Measurements from ENCODE around the gene MYMK.

MYMK gene

DNA sequence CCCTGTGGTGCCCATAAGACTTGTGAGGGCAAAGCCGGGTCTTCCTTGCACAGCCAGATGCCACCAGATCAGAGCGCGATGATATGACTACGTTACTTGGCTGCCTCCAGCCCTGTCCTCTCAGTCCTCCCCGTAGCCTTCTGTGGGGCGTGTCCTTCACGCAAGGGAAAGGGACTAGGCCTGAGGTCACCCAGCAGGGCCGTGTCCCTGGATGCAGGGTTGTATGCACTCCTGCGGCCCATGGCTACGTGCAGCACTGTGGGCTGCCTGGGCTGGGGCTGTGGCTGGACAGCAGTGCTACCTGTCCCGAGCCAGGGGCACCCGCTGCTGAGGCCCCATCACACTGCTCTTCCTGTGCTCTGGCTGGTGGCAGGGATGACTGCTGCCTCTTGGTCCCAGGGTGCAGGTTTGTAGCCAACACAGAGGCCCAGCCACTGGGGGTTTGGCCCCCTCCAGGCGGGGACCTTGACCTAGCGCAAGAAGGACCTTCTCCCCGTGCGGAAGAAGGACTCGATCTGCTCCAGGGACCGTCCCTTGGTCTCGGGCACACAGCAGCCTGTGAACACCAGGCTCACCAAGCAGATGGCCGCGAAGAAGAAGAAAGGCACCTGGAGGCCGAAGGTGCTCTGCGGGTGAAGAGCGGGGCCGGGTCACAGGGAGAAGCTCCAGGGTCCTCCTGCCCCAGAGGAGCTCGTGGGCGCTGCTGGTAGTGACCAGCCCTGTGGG, 53.0 kb downstream of the MYMK start:
- no peak for DNase-seq (ENCODE audit: extremely low read depth, low read depth)
- no peak overlapping the region for H3K4me3 ChIP-seq (replicated peaks; ENCODE audit: low read depth, low read length)
- TF ChIP-seq, protein P1, sequence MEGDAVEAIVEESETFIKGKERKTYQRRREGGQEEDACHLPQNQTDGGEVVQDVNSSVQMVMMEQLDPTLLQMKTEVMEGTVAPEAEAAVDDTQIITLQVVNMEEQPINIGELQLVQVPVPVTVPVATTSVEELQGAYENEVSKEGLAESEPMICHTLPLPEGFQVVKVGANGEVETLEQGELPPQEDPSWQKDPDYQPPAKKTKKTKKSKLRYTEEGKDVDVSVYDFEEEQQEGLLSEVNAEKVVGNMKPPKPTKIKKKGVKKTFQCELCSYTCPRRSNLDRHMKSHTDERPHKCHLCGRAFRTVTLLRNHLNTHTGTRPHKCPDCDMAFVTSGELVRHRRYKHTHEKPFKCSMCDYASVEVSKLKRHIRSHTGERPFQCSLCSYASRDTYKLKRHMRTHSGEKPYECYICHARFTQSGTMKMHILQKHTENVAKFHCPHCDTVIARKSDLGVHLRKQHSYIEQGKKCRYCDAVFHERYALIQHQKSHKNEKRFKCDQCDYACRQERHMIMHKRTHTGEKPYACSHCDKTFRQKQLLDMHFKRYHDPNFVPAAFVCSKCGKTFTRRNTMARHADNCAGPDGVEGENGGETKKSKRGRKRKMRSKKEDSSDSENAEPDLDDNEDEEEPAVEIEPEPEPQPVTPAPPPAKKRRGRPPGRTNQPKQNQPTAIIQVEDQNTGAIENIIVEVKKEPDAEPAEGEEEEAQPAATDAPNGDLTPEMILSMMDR (IDR thresholded peaks at IDR 0.05; ENCODE audit: low read depth, low read length, missing control alignments): no peak

DNA sequence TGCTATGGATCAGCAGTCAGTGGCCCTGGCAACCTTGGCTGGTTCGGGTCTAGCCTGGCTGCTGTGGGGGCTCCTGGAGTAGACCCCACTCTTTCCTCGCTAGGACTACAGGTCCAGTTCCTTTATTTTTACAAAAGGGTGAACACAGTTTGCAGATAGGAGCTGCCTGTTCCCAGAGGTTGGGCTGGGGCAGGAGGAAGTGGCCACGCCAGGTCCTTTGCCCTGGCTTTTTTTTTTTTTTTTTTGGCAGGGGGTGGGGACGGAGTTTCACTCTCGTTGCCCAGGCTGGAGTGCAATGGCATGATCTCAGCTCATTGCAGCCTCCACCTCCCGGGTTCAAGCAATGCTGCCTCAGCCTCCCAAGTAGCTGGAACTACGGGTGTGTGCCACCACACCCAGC, 53.8 kb downstream of the MYMK start:
- H3K4me3 ChIP-seq (replicated peaks; ENCODE audit: low read depth, low read length): no peak overlapping the region
- no peak for DNase-seq (ENCODE audit: extremely low read depth, low read depth)
- TF ChIP-seq, protein P1 (IDR thresholded peaks at IDR 0.05; ENCODE audit: low read depth, low read length, missing control alignments): no peak

DNA sequence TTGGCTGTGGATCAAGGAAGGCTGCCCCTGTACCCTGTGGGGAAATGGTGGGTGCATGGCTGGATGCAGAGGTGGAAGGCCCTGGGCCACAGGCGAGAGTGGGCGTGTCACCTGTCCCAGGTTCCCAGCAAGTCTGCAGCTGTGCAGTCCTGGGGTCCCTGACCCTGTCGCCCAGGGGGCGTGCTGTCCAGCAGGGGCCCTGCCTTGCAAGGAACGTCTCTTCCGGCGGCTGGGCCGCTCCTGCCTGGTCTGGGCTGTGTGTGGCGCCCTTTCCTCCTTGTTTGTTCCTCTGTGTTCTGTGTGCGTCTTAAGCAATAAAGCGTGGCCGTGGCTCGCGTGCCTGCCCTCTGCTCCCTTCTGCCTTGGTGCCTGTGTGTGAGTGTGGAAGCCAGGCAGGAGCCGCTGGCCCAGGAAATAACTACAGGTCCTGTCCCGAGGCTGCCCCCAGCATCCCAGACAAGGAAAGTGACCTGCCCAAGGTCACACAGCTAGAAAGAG, 54.3 kb downstream of the MYMK start:
- H3K4me3 ChIP-seq (replicated peaks; ENCODE audit: low read depth, low read length): no peak overlapping the region
- TF ChIP-seq, protein P1 (IDR thresholded peaks at IDR 0.05; ENCODE audit: low read depth, low read length, missing control alignments): no peak
- no peak for DNase-seq (ENCODE audit: extremely low read depth, low read depth)

DNA sequence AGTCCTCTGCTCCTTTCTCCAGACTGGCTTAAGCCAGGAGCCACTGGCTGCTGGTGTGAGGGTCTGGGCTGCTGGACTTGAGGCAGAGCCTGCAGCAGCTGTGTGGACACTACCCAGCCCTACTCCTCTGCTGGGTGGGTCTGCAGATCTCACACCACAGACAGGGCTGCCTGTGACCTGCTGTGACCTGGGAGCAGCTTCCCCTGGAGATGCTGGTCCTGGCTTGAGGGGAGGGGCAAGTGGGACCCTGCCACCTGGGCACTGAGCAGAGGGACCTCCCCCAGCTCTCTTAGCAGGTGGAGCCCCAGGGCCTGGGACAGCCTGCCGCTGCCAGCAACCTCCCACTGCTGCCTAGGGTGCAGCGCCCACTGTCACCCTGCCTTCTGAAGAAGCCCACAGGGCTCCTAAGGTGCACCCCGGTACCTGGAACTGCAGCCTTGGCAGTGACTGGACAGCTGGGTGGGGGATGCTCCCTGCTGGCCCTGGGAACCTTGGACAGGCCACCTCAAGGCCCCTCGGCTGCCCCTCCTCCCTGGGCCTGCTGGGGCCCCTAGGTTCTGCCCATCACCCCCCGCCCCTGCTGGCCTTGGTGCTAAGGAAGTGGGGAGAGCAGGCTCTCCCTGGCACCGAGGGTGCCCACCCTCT, 55.9 kb downstream of the MYMK start:
- TF ChIP-seq, protein P1 (IDR thresholded peaks at IDR 0.05; ENCODE audit: low read depth, low read length, missing control alignments): no peak
- DNase-seq (ENCODE audit: extremely low read depth, low read depth): no peak
- no peak overlapping the region for H3K4me3 ChIP-seq (replicated peaks; ENCODE audit: low read depth, low read length)

DNA sequence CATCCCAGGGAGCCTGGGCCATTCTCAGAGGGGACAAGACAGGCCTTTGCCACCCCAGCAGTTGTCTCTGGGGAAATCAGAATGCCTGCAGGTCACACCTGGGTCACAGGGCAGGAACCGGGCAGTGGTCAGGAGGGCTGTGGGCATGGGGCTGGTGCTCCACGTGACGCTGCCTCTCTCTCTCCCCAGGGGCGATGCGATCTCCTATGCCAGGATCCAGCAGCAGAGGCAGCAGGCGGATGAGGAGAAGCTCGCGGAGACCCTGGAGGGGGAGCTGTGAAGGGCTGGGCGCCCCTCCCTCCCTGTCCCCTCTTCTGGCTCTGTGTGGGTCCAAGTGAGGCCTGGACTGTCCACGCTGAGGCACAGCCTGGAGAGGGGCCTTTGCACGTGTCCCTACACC, 56.4 kb downstream of the MYMK start:
- no peak overlapping the region for H3K4me3 ChIP-seq (replicated peaks; ENCODE audit: low read depth, low read length)
- DNase-seq (ENCODE audit: extremely low read depth, low read depth): no peak
- TF ChIP-seq, protein P1 (IDR thresholded peaks at IDR 0.05; ENCODE audit: low read depth, low read length, missing control alignments): no peak

DNA sequence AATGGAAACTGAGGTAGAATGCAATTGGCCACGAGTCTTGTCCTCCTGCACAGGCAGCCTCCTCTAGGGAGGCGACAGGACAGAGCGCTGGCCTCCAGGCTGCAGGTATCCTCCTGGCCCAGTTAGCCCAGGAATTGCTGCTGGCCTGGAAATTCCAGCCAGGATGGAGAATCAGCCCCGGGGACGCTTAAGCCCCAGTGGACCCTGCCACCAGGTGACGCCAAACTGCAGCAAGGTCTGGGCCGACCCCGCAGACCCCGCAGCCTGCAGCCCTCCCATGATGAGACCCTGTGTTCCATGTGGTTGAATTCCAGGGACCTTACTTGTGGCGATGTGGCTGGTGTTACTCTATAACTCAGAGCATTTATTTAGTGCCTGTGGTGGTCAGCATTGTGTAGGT, 57.7 kb downstream of the MYMK start:
- no peak overlapping the region for H3K4me3 ChIP-seq (replicated peaks; ENCODE audit: low read depth, low read length)

More for the DNA sequence above, 57.7 kb downstream of the MYMK start:
- TF ChIP-seq, protein P1 (IDR thresholded peaks at IDR 0.05; ENCODE audit: low read depth, low read length, missing control alignments): no peak
- no peak for DNase-seq (ENCODE audit: extremely low read depth, low read depth)
